HEK293 (cell line): ENCODE results near the gene INPP5D.

Source experiments
- CTCF ChIA-PET: fragments of 350-600 bp; formaldehyde crosslinking; extraction: SDS; loops from one replicate; lab custom pipeline; 2021; ENCODE audit warnings: antibody characterized with exemption; lab: Yijun Ruan, JAX
- POLR2A ChIA-PET: fragments of 300-600 bp; formaldehyde crosslinking; extraction: SDS; loops from one replicate; lab custom pipeline; 2020; ENCODE audit warnings: antibody characterized with exemption, inconsistent platforms; lab: Yijun Ruan, JAX
- H3K27ac ChIP-seq: fragments of 200-500 bp; sonication (Bioruptor generic); 2 replicates; pipeline ENCODE4 v1.5.1; 2014; ENCODE audit warnings: low read depth, low read length, control low read depth, inconsistent platforms; ENCODE audit errors: extremely low read depth
- H3K36me3 ChIP-seq, 2 experiments: fragments of 200-500 bp in 1 of 2; sonication (Bioruptor generic) in 1 of 2; 1 replicate in 1 of 2; 2 replicates in 1 of 2; pipeline ENCODE4 v1.5.1; 2014 to 2017; ENCODE audit warnings: inconsistent platforms in 2 of 2, low read length in 2 of 2; ENCODE audit not compliant: control insufficient read depth in 2 of 2, insufficient read depth in 1 of 2
- H3K4me1 ChIP-seq: fragments of 200-500 bp; sonication (Bioruptor generic); 2 replicates; pipeline ENCODE4 v1.5.1; 2014; ENCODE audit warnings: mild to moderate bottlenecking, low read length, inconsistent platforms; ENCODE audit not compliant: control insufficient read depth, insufficient read depth
- H3K4me3 ChIP-seq: 2 replicates; pipeline ENCODE4 v1.5.1; 2011; ENCODE audit warnings: low read depth, mild to moderate bottlenecking, control low read depth, low read length, moderate library complexity
- H3K9me3 ChIP-seq: fragments of 200-500 bp; sonication (Bioruptor generic); 2 replicates; pipeline ENCODE4 v1.5.1; 2014; ENCODE audit warnings: low read depth, low read length, inconsistent platforms; ENCODE audit not compliant: control insufficient read depth, insufficient read depth
- BCL6B ChIP-seq: fragments of 450-650 bp; formaldehyde crosslinking; IDR thresholded peaks from 2 replicates; pipeline ENCODE4 v1.5.1; 2017; ENCODE audit warnings: missing biosample characterization, missing genetic modification characterization
- HOXD13 ChIP-seq: sonication (generic); formaldehyde crosslinking; IDR thresholded peaks from 2 replicates; pipeline ENCODE4 v1.8.0; 2022; ENCODE audit warnings: missing genetic modification reagents, borderline replicate concordance
- KLF16 ChIP-seq: fragments of 450-650 bp; formaldehyde crosslinking; IDR thresholded peaks from 2 replicates; pipeline ENCODE4 v1.5.1; 2017; ENCODE audit warnings: missing biosample characterization, missing genetic modification characterization
- KLF17 ChIP-seq: fragments of 450-650 bp; formaldehyde crosslinking; IDR thresholded peaks from 2 replicates; pipeline ENCODE4 v1.5.1; 2016; ENCODE audit warnings: missing biosample characterization, missing genetic modification characterization
- MYNN ChIP-seq: fragments of 450-650 bp; formaldehyde crosslinking; IDR thresholded peaks from 2 replicates; pipeline ENCODE4 v1.5.1; 2016; ENCODE audit warnings: missing biosample characterization, missing genetic modification characterization, borderline replicate concordance
- MZF1 ChIP-seq: fragments of 450-650 bp; formaldehyde crosslinking; IDR thresholded peaks from 2 replicates; pipeline ENCODE4 v1.5.1; 2017; ENCODE audit warnings: missing biosample characterization, missing genetic modification characterization, borderline replicate concordance
- PBX3 ChIP-seq: sonication (generic); formaldehyde crosslinking; IDR thresholded peaks from 2 replicates; pipeline ENCODE4 v1.8.1; 2022; ENCODE audit warnings: mild to moderate bottlenecking, moderate library complexity, missing genetic modification reagents
- SCRT1 ChIP-seq: fragments of 450-650 bp; formaldehyde crosslinking; IDR thresholded peaks from 2 replicates; pipeline ENCODE4 v1.5.1; 2016; ENCODE audit warnings: missing biosample characterization, missing genetic modification characterization, borderline replicate concordance
- SP2 ChIP-seq: fragments of 450-650 bp; formaldehyde crosslinking; IDR thresholded peaks from 2 replicates; pipeline ENCODE4 v1.5.1; 2016; ENCODE audit warnings: missing biosample characterization, missing genetic modification characterization
- ZBTB11 ChIP-seq: fragments of 450-650 bp; formaldehyde crosslinking; conservative IDR thresholded peaks from 2 replicates; pipeline ENCODE4 v1.5.1; 2016; ENCODE audit warnings: low read depth, missing biosample characterization, missing genetic modification characterization
- ZBTB20 ChIP-seq: fragments of 450-650 bp; formaldehyde crosslinking; IDR thresholded peaks from 2 replicates; pipeline ENCODE4 v1.5.1; 2016; ENCODE audit warnings: missing biosample characterization, missing genetic modification characterization
- ZBTB21 ChIP-seq: fragments of 450-650 bp; formaldehyde crosslinking; IDR thresholded peaks from 2 replicates; pipeline ENCODE4 v1.5.1; 2017; ENCODE audit warnings: missing biosample characterization, missing genetic modification characterization
- ZBTB26 ChIP-seq: fragments of 450-650 bp; formaldehyde crosslinking; optimal IDR thresholded peaks from 2 replicates; pipeline ENCODE3; 2016; ENCODE audit warnings: missing biosample characterization, mild to moderate bottlenecking, missing genetic modification characterization
- ZNF175 ChIP-seq: fragments of 450-650 bp; formaldehyde crosslinking; IDR thresholded peaks from 2 replicates; pipeline ENCODE4 v1.5.1; 2016; ENCODE audit warnings: missing biosample characterization, missing genetic modification characterization
- ZNF202 ChIP-seq: fragments of 450-650 bp; formaldehyde crosslinking; IDR thresholded peaks from 2 replicates; pipeline ENCODE4 v1.5.1; 2016; ENCODE audit warnings: missing biosample characterization, missing genetic modification characterization, borderline replicate concordance
- ZNF274 ChIP-seq, 2 experiments: fragments of 200-500 bp in 1 of 2; fragments of 450-650 bp in 1 of 2; sonication (Bioruptor generic) in 1 of 2; formaldehyde crosslinking in 1 of 2; IDR thresholded peaks; 2 replicates each; pipeline versions ENCODE4 v1.5.1 to v1.6.1; 2014 to 2016; ENCODE audit warnings: borderline replicate concordance in 1 of 2, inconsistent platforms in 1 of 2, low read length in 1 of 2, missing biosample characterization in 1 of 2, missing genetic modification characterization in 1 of 2
- ZNF404 ChIP-seq: fragments of 450-650 bp; formaldehyde crosslinking; IDR thresholded peaks from 2 replicates; pipeline ENCODE4 v1.5.1; 2017; ENCODE audit warnings: missing biosample characterization, missing genetic modification characterization
- ZNF596 ChIP-seq: fragments of 450-650 bp; IDR thresholded peaks from 2 replicates; pipeline ENCODE4 v1.5.0; 2018; ENCODE audit warnings: missing biosample characterization, mild to moderate bottlenecking, missing genetic modification characterization, moderate library complexity
- ZNF623 ChIP-seq: fragments of 450-650 bp; formaldehyde crosslinking; IDR thresholded peaks from 2 replicates; pipeline ENCODE4 v1.5.1; 2016; ENCODE audit warnings: missing biosample characterization, missing genetic modification characterization
- ZNF629 ChIP-seq: fragments of 450-650 bp; formaldehyde crosslinking; IDR thresholded peaks from 2 replicates; pipeline ENCODE4 v1.5.1; 2017; ENCODE audit warnings: missing biosample characterization, missing genetic modification characterization
- ZNF670 ChIP-seq: fragments of 450-650 bp; formaldehyde crosslinking; IDR thresholded peaks from 2 replicates; pipeline ENCODE4 v1.5.1; 2016; ENCODE audit warnings: missing biosample characterization, missing genetic modification characterization, low read depth
- ZNF777 ChIP-seq: fragments of 450-650 bp; formaldehyde crosslinking; IDR thresholded peaks from 2 replicates; pipeline ENCODE4 v1.5.1; 2017; ENCODE audit warnings: missing biosample characterization, missing genetic modification characterization, borderline replicate concordance
- ZNF837 ChIP-seq: fragments of 450-650 bp; formaldehyde crosslinking; IDR thresholded peaks from 2 replicates; pipeline ENCODE4 v1.5.1; 2016; ENCODE audit warnings: missing biosample characterization, missing genetic modification characterization
- TF ChIP-seq, protein P1 (sequence below): fragments of 450-650 bp; formaldehyde crosslinking; IDR thresholded peaks from 2 replicates; pipeline ENCODE4 v1.5.1; 2016; ENCODE audit warnings: missing biosample characterization, missing genetic modification characterization

INPP5D gene

DNA sequence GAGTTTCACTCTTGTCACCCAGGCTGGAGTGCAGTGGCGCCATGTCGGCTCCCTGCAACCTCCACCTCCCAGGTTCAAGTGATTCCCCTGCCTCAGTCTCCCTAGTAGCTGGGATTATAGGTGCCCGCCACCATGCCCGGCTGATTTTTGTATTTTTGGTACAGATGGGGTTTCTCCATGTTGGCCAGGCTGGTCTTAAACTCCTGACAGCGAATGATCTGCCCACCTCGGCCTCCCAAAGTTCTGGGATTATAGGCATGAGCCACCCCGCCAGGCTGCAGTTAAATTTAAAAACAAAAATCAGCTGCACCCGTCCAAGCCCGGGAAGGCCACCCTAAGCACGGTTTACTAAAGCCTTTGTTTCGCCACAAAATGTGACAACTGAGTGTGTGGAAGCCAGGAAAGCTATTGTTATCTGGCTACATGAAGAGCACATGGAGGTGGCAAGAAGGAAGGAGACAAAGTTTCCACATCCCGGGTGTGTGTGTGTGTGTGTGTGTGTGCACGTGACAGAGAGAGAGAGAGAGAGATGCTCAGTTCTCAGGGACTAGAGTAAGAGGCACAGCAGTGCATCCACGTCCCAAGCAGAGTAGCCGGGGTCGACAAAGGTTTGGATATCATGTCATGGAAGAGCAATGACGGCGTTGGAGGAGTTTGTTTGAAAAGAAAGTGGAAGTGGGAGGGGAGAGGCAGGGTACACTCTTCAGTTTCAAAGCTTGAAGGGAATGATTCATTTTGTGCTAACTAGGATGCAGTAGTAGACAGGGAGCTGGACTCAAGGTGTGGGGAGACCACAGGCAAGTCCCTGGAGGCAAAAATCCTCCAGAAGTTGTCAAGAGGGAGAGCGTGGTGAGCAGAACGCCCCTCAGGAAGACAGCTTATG is 20.1 kb downstream of the INPP5D start (continued):
- TF ChIP-seq ZBTB26, result no peak
- TF ChIP-seq ZNF837 (tag by site-specific recombination), result no peak
- no peak for TF ChIP-seq HOXD13
- no peak for TF ChIP-seq ZNF596
- TF ChIP-seq MZF1 (tag by site-specific recombination), result no peak
- no peak for TF ChIP-seq ZNF629 (tag by site-specific recombination)
- TF ChIP-seq KLF17 (tag by site-specific recombination), result no peak
- TF ChIP-seq ZNF404 (tag by site-specific recombination), result no peak
- TF ChIP-seq ZNF670 (tag by site-specific recombination), result no peak

DNA sequence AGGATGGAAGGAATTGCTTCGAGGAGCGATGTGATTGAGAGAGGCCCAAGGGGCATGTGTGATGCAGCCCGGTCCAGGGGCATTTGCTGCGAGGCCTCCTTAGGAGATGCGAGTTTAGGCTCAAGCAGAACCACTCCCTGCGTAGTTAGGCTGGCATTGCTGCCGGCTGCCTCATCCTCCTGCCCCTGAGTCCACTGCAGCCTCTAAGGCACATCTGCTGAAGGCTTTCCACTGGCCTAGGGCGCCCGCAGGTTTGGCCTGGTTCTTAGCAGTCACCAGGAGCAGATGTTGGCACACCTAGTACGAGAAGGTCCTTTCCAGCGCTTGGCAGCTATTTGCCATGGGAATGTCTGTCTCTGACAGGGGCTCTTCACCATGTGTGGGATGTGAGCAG is 20.7 kb downstream of the INPP5D start:
- ChIA-PET CTCF (no interaction called here), POLR2A (no interaction called here)
- Histone ChIP-seq H3K9me3 (no peaks in the 10 kb centered on the region), H3K27ac (no peak overlapping the region), H3K36me3 (no peaks in the 10 kb centered on the region), H3K4me3 (no peak overlapping the region), H3K4me1 (no peaks in the 10 kb centered on the region)
- TF ChIP-seq ZNF623, result no peak
- no peak for TF ChIP-seq ZBTB11 (tag by site-specific recombination)
- no peak for TF ChIP-seq HOXD13
- TF ChIP-seq SCRT1 (tag by site-specific recombination), result no peak
- TF ChIP-seq SP2 (tag by site-specific recombination), result no peak
- TF ChIP-seq KLF16 (tag by site-specific recombination), result no peak
- TF ChIP-seq BCL6B (tag by site-specific recombination), result no peak
- TF ChIP-seq, protein P1, sequence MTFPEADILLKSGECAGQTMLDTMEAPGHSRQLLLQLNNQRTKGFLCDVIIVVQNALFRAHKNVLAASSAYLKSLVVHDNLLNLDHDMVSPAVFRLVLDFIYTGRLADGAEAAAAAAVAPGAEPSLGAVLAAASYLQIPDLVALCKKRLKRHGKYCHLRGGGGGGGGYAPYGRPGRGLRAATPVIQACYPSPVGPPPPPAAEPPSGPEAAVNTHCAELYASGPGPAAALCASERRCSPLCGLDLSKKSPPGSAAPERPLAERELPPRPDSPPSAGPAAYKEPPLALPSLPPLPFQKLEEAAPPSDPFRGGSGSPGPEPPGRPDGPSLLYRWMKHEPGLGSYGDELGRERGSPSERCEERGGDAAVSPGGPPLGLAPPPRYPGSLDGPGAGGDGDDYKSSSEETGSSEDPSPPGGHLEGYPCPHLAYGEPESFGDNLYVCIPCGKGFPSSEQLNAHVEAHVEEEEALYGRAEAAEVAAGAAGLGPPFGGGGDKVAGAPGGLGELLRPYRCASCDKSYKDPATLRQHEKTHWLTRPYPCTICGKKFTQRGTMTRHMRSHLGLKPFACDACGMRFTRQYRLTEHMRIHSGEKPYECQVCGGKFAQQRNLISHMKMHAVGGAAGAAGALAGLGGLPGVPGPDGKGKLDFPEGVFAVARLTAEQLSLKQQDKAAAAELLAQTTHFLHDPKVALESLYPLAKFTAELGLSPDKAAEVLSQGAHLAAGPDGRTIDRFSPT (tag by site-specific recombination), result no peak
- no peak for TF ChIP-seq MZF1 (tag by site-specific recombination)
- TF ChIP-seq PBX3 (CRISPR knock-in tag), result no peak
- no peak for TF ChIP-seq ZNF274 (IDR thresholded peaks at IDR 0.05; ENCODE audit: low read length)
- no peak for TF ChIP-seq ZNF274 (tag by site-specific recombination; IDR thresholded peaks at IDR 0.05; ENCODE audit: borderline replicate concordance)
- TF ChIP-seq ZNF175 (tag by site-specific recombination), result no peak
- no peak for TF ChIP-seq ZNF202 (tag by site-specific recombination)
- no peak for TF ChIP-seq MYNN (tag by site-specific recombination)
- no peak for TF ChIP-seq ZBTB20 (tag by site-specific recombination)
- no peak for TF ChIP-seq ZNF777 (tag by site-specific recombination)
- TF ChIP-seq ZBTB21 (tag by site-specific recombination), result no peak
